GM19467 (cell line): ENCODE measurements around the gene KANSL1.

Source experiments
- ATAC-seq: cut with Tn5 transposase; IDR thresholded peaks from one replicate; pipeline ENCODE4 v1.9.1; 2021; ENCODE audit warnings: mild to moderate bottlenecking, moderate library complexity; ENCODE audit not compliant: unreplicated experiment

KANSL1 gene

GRCh38 chr17:46085522-46085921 is 107.7 kb downstream of the KANSL1 start:
- ATAC-seq: no peak

GRCh38 chr17:46082257-46082656 is 111.0 kb downstream of the KANSL1 start:
- no peak for ATAC-seq

- no peak for ATAC-seq
These were observed 112.3 kb downstream of the KANSL1 start for GRCh38 chr17:46081018-46081320.

- no peak for ATAC-seq
These were observed 112.9 kb downstream of the KANSL1 start for GRCh38 chr17:46080118-46081017.

GRCh38 chr17:46078675-46079074 is 114.6 kb downstream of the KANSL1 start:
- ATAC-seq: no peak

- ATAC-seq: no peak
These were observed 118.7 kb downstream of the KANSL1 start for GRCh38 chr17:46074540-46074939.

GRCh38 chr17:46072998-46073397 is 120.2 kb downstream of the KANSL1 start:
- no peak for ATAC-seq

GRCh38 chr17:46071796-46072195 is 121.4 kb downstream of the KANSL1 start:
- ATAC-seq: no peak

GRCh38 chr17:46064460-46064859 is 128.8 kb downstream of the KANSL1 start:
- no peak for ATAC-seq

- no peak for ATAC-seq
These were observed 130.0 kb downstream of the KANSL1 start for GRCh38 chr17:46063241-46063640.

- ATAC-seq: no peak
These were observed 131.8 kb downstream of the KANSL1 start for GRCh38 chr17:46061435-46061834.

- ATAC-seq: no peak
These were observed 132.8 kb downstream of the KANSL1 start for GRCh38 chr17:46060461-46060860.

GRCh38 chr17:46059486-46059885 is 133.7 kb downstream of the KANSL1 start:
- no peak for ATAC-seq

- no peak for ATAC-seq
These were observed 135.9 kb downstream of the KANSL1 start for GRCh38 chr17:46057366-46057765.

- ATAC-seq: no peak
These were observed 136.4 kb downstream of the KANSL1 start for GRCh38 chr17:46056800-46057304.

- no peak for ATAC-seq
These were observed 139.2 kb downstream of the KANSL1 start for GRCh38 chr17:46053911-46054534.

- ATAC-seq: no peak
These were observed 143.6 kb downstream of the KANSL1 start for GRCh38 chr17:46049656-46050055.

GRCh38 chr17:46047856-46048255 is 145.4 kb downstream of the KANSL1 start:
- no peak for ATAC-seq

- ATAC-seq: no peak
These were observed 145.8 kb downstream of the KANSL1 start for GRCh38 chr17:46047398-46047797.

- ATAC-seq: no peak
These were observed 146.3 kb downstream of the KANSL1 start for GRCh38 chr17:46046957-46047356.

- no peak for ATAC-seq
These were observed 147.6 kb downstream of the KANSL1 start for GRCh38 chr17:46045639-46046038.

GRCh38 chr17:46044989-46045388 is 148.2 kb downstream of the KANSL1 start:
- no peak for ATAC-seq
